GM12878 (cell line): ENCODE data around the gene CCDC12. TPM values are rescaled to one million over a fixed set of nuclear protein-coding genes. Genes with fewer than 3 reads are reported as not detected.

ENCODE experiments used
- ATAC-seq: fragments of 200-7000 bp; cut with Tn5 transposase; 3 replicates; pipeline ENCODE4 v1.9.1; 2020; ENCODE audit warnings: mild to moderate bottlenecking, moderate library complexity
- BruUV-seq: library from RNA; stranded (reverse); fragments of 400-500 nt; replicated peaks from 2 replicates; lab custom pipeline; 2021; lab: Mats Ljungman, UMichigan
- CTCF ChIA-PET: fragments of 300-600 bp; sonication (Branson Sonifier 250); formaldehyde crosslinking; extraction: SDS; loops from one replicate; lab custom pipeline; 2021; ENCODE audit warnings: inconsistent platforms; lab: Yijun Ruan, JAX
- POLR2A ChIA-PET: fragments of 350-600 bp; formaldehyde crosslinking; extraction: SDS; loops from one replicate; lab custom pipeline; 2021; ENCODE audit warnings: inconsistent platforms; lab: Charles Lee
- RAD21 ChIA-PET: fragments of 300-600 bp; sonication (Branson Sonifier 250); formaldehyde crosslinking; loops from one replicate; lab custom pipeline; 2023; ENCODE audit warnings: antibody characterized with exemption; ENCODE audit not compliant: unreplicated experiment; lab: Charles Lee
- SMC1A ChIA-PET: fragments of 300-600 bp; sonication (Branson Sonifier 250); formaldehyde crosslinking; loops from one replicate; lab custom pipeline; 2023; ENCODE audit not compliant: unreplicated experiment, uncharacterized antibody; lab: Charles Lee
- DNase-seq: peaks from one replicate; pipeline ENCODE4 v3.0.0-alpha.2; 2011; ENCODE audit warnings: low read depth, low spot score
- FAIRE-seq: peaks from 3 replicates; lab custom pipeline; 2011; peaks lifted over from hg19 to GRCh38; lab: Jason Lieb, UNC
- H2AFZ ChIP-seq: 2 replicates; pipeline ENCODE4 v1.6.0; 2011; ENCODE audit warnings: low read depth, low read length, control low read depth; ENCODE audit not compliant: control insufficient read depth
- H3K27ac ChIP-seq: 2 replicates; pipeline ENCODE4 v1.5.1; 2011; ENCODE audit warnings: control low read depth; ENCODE audit not compliant: control insufficient read depth, insufficient read depth
- H3K27me3 ChIP-seq, 2 experiments: replicated peaks in 1 of 2; 2 replicates each; pipeline versions ENCODE4 v1.6.0 to v1.6.1; 2011; ENCODE audit warnings: low read length in 1 of 2; ENCODE audit not compliant: control insufficient read depth in 2 of 2, insufficient read depth in 2 of 2
- H3K36me3 ChIP-seq, 2 experiments: 2 replicates each; pipeline ENCODE4 v1.5.1; 2011; ENCODE audit warnings: low read length in 1 of 2; ENCODE audit not compliant: control insufficient read depth in 2 of 2, insufficient read depth in 2 of 2
- H3K4me1 ChIP-seq: 2 replicates; pipeline ENCODE4 v1.6.1; 2011; ENCODE audit warnings: mild to moderate bottlenecking, low read length, moderate library complexity, mixed read lengths; ENCODE audit not compliant: control insufficient read depth, insufficient read depth
- H3K4me2 ChIP-seq: 2 replicates; pipeline ENCODE4 v1.6.0; 2011; ENCODE audit warnings: control low read depth; ENCODE audit not compliant: control insufficient read depth, insufficient read depth
- H3K4me3 ChIP-seq: fragments of 200-600 bp; sonication (generic); 2 replicates; pipeline ENCODE4 v1.5.1; 2016
- H3K79me2 ChIP-seq: 2 replicates; pipeline ENCODE4 v1.6.0; 2011; ENCODE audit warnings: low read length; ENCODE audit not compliant: control insufficient read depth, insufficient read depth
- H3K9ac ChIP-seq: 2 replicates; pipeline ENCODE4 v1.8.0; 2011; ENCODE audit warnings: low read length, control low read depth, mixed read lengths; ENCODE audit not compliant: control insufficient read depth, insufficient read depth
- H3K9me3 ChIP-seq: replicated peaks from 3 replicates; pipeline ENCODE4 v1.5.1; 2011; ENCODE audit warnings: mild to moderate bottlenecking, low read length; ENCODE audit not compliant: control insufficient read depth, insufficient read depth
- H4K20me1 ChIP-seq: 2 replicates; pipeline ENCODE4 v1.6.0; 2011; ENCODE audit not compliant: control insufficient read depth, insufficient read depth
- CEBPB ChIP-seq, 2 experiments: fragments of 150-350 bp in 1 of 2; IDR thresholded peaks; 2 replicates each; pipeline ENCODE4 v1.6.1; 2012 to 2014; ENCODE audit warnings: low read depth in 2 of 2, low read length in 2 of 2, borderline replicate concordance in 1 of 2, inconsistent platforms in 1 of 2
- PBX3 ChIP-seq: IDR thresholded peaks from 2 replicates; pipeline ENCODE4 v1.6.1; 2011; ENCODE audit warnings: mild to moderate bottlenecking, low read depth, low read length, moderate library complexity; ENCODE audit not compliant: insufficient replicate concordance
- PRDM15 ChIP-seq: fragments of 450-650 bp; formaldehyde crosslinking; IDR thresholded peaks from 2 replicates; pipeline ENCODE4 v1.4.0; 2020; ENCODE audit warnings: mild to moderate bottlenecking, moderate library complexity
- RUNX3 ChIP-seq: IDR thresholded peaks from 2 replicates; pipeline ENCODE4 v1.6.1; 2012; ENCODE audit warnings: low read length, inconsistent platforms
- TARDBP ChIP-seq: IDR thresholded peaks from 2 replicates; pipeline ENCODE4 v1.6.1; 2016; ENCODE audit warnings: borderline replicate concordance
- WGBS: methylation state at CpG from one replicate; pipeline ENCODE4 v1.1.6; 2016; ENCODE audit warnings: low lambda C conversion rate; ENCODE audit not compliant: insufficient replicate concordance, insufficient coverage; ENCODE audit errors: missing lambda C conversion rate; 5-methylcytosine and 5-hydroxymethylcytosine counted together
- in situ Hi-C: fragments of 300-500 bp; cut with MboI; formaldehyde crosslinking; loops from 9 replicates; pipeline ENCODE4 v1.14.3; 2018; ENCODE audit warnings: mixed read lengths
- intact Hi-C: fragments of 100-400 bp; cut with micrococcal nuclease; formaldehyde crosslinking; loops from one replicate; pipeline ENCODE4 v1.14.2; 2022; ENCODE audit not compliant: unreplicated experiment
- polyA plus RNA-seq, 11 experiments: library from polyadenylated mRNA; depleted of rRNA in 4 of 11; unstranded in 6 of 11; stranded (reverse) in 5 of 11; fragments of >200 nt; fragmentation: Nextera tagmentation in 4 of 11; fragmentation: Illumina TruSeq in 1 of 11; extraction: Ambion mirVana in 4 of 11; extraction: Trizol in 1 of 11; gene quantifications; 1 replicate in 1 of 11; 2 replicates in 10 of 11; pipeline versions ENCODE4 v1.2.1 to v1.2.3, GENCODE V29; 2011 to 2016; ENCODE audit warnings: inconsistent platforms in 2 of 11, missing spikeins in 2 of 11, low read depth in 1 of 11
- total RNA-seq, 4 experiments: library from RNA; depleted of rRNA in 3 of 4; stranded (reverse); fragments of >200 nt in 3 of 4; fragmentation: Illumina TruSeq in 1 of 4; extraction: Trizol in 1 of 4; gene quantifications; 2 replicates each; pipeline versions ENCODE4 v1.2.1 to v1.2.3, GENCODE V29; 2013 to 2021

The CCDC12 gene
- total and polyA plus RNA-seq, 10 of the 15 experiments (the other 5 are each of a cell fraction or from before 2014, with no cell fraction given): 9.2 to 91.4 (median 61.3) TPM

- no TSS peak for BruUV-seq
- FAIRE-seq: no peak
- no peak overlapping the region for H3K9ac ChIP-seq
Measured at GRCh38 chr3:46942076-46942475, 34.5 kb downstream of the CCDC12 start.

More at GRCh38 chr3:46942076-46942475, 34.5 kb downstream of the CCDC12 start:
- Histone ChIP-seq H3K4me2 (no peak overlapping the region), H3K79me2 (peaks cover 86% of the 10 kb centered on the region), H3K27me3 (no peaks in the 10 kb centered on the region), H3K4me3 (no peak overlapping the region), H3K36me3 (peaks cover 33 to 51% of the 10 kb centered on the region in 2 experiments), H3K9me3 (no peaks in the 10 kb centered on the region; the same call in 2 of the 3 replicates), H4K20me1 (0 out of 2 replicates have a peak, but pooled peaks cover 3% of the 10 kb centered on the region), H3K27ac (no peak overlapping the region), H3K4me1 (peaks cover 19% of the 10 kb centered on the region), H2AFZ (no peak overlapping the region)
- in situ Hi-C loops: no loop called here
- ATAC-seq (no peak), DNase-seq (no peak)
- WGBS: 90% methylated on average over 7 of the region's 7 CpGs
- POLR2A ChIA-PET: interaction anchor here (1.6 to 5.2 kb wide), 2 partner anchors 10 to 11 kb away, joined by 5 to 44 read pairs; no protein-coding TSS in a partner anchor
- CTCF ChIA-PET: interaction anchor here (0.8 to 2.2 kb wide), 2 partner anchors 9 to 12 kb away, joined by 3 to 7 read pairs; no protein-coding TSS in a partner anchor
- intact Hi-C loops: no loop called here
- SMC1A ChIA-PET: interaction anchor here (1.2 to 6.8 kb wide), 6 partner anchors 11 to 40 kb away, joined by 3 to 53 read pairs (median 4); no protein-coding TSS in a partner anchor
- TF ChIP-seq CEBPB (IDR thresholded peaks at IDR 0.05; ENCODE audit: borderline replicate concordance in 1 of 2, low read depth in 2 of 2, low read length in 2 of 2): no peak
- TF ChIP-seq PBX3: no peak
- TF ChIP-seq TARDBP: no peak
- no peak for TF ChIP-seq RUNX3
- no peak for TF ChIP-seq PRDM15 (CRISPR knock-in tag)
- TF ChIP-seq, all 136 proteins: peak for 0
- RAD21 ChIA-PET: interaction anchor here (1.5 to 1.9 kb wide), 2 partner anchors 9 to 14 kb away, joined by 4 to 9 read pairs; no protein-coding TSS in a partner anchor
